GM23338 (cell line): Measurements from ENCODE around the gene DMD. TPM values are rescaled to one million over a fixed set of nuclear protein-coding genes. Genes with fewer than 3 reads are reported as not detected.

Experiments
- ATAC-seq: fragments of 200-7000 bp; cut with Tn5 transposase; 3 replicates; pipeline ENCODE4 v1.9.1; 2020
- DNase-seq: peaks from one replicate; pipeline ENCODE4 v3.0.0-alpha.2; 2015; ENCODE audit warnings: low spot score
- H2AFZ ChIP-seq: fragments of 200-600 bp; sonication (generic); 2 replicates; pipeline ENCODE4 v1.8.0; 2016; ENCODE audit warnings: antibody characterized with exemption, mild to moderate bottlenecking, moderate library complexity
- H3F3A ChIP-seq: fragments of 200-600 bp; sonication (generic); replicated peaks from 2 replicates; pipeline ENCODE4 v1.8.0; 2017; ENCODE audit warnings: antibody characterized with exemption, mixed run types, low read depth
- H3K27ac ChIP-seq: fragments of 200-600 bp; sonication (generic); 2 replicates; pipeline ENCODE4 v1.6.1; 2016; ENCODE audit warnings: low read depth
- H3K27me3 ChIP-seq: fragments of 200-600 bp; sonication (generic); 2 replicates; pipeline ENCODE4 v1.8.0; 2016; ENCODE audit warnings: mild to moderate bottlenecking, mixed run types, moderate library complexity; ENCODE audit not compliant: insufficient read depth
- H3K36me3 ChIP-seq: fragments of 200-600 bp; sonication (generic); 2 replicates; pipeline ENCODE4 v1.8.0; 2016; ENCODE audit warnings: mild to moderate bottlenecking; ENCODE audit not compliant: insufficient read depth
- H3K4me1 ChIP-seq: fragments of 200-600 bp; sonication (generic); 2 replicates; pipeline ENCODE4 v1.8.0; 2016; ENCODE audit warnings: mild to moderate bottlenecking, moderate library complexity; ENCODE audit not compliant: insufficient read depth
- H3K4me2 ChIP-seq: fragments of 200-600 bp; sonication (generic); 2 replicates; pipeline ENCODE4 v1.7.1; 2017; ENCODE audit warnings: mixed run types
- H3K4me3 ChIP-seq: fragments of 200-600 bp; sonication (generic); 2 replicates; pipeline ENCODE4 v1.6.1; 2016; ENCODE audit warnings: mixed run types
- H3K79me2 ChIP-seq: fragments of 200-600 bp; sonication (generic); replicated peaks from 2 replicates; pipeline ENCODE4 v1.8.0; 2017; ENCODE audit warnings: mild to moderate bottlenecking; ENCODE audit not compliant: insufficient read depth
- H3K9me2 ChIP-seq: fragments of 200-600 bp; sonication (generic); 2 replicates; pipeline ENCODE4 v1.8.0; 2017; ENCODE audit not compliant: insufficient read depth
- H4K20me1 ChIP-seq: fragments of 200-600 bp; sonication (generic); replicated peaks from 2 replicates; pipeline ENCODE4 v1.8.0; 2017; ENCODE audit warnings: mild to moderate bottlenecking; ENCODE audit not compliant: insufficient read depth
- H3K27ac Mint-ChIP-seq: 2 replicates; pipeline ENCODE4 v1.8.0; 2020; ENCODE audit warnings: inconsistent platforms, mild to moderate bottlenecking, moderate library complexity, mixed read lengths
- H3K27me3 Mint-ChIP-seq: 3 replicates; pipeline ENCODE4 v1.8.0; 2022; ENCODE audit warnings: low read depth, mild to moderate bottlenecking, moderate library complexity, mixed read lengths, inconsistent platforms; ENCODE audit not compliant: insufficient read depth, poor library complexity
- H3K36me3 Mint-ChIP-seq: 3 replicates; pipeline ENCODE4 v1.8.0; 2021; ENCODE audit warnings: low read depth, mild to moderate bottlenecking, inconsistent platforms, moderate library complexity, mixed read lengths
- H3K4me1 Mint-ChIP-seq: 3 replicates; pipeline ENCODE4 v1.8.0; 2020; ENCODE audit warnings: mild to moderate bottlenecking, inconsistent platforms, mixed read lengths
- H3K4me3 Mint-ChIP-seq: 3 replicates; pipeline ENCODE4 v1.8.0; 2021; ENCODE audit warnings: moderate library complexity, mild to moderate bottlenecking, inconsistent platforms, mixed read lengths
- H3K9me3 Mint-ChIP-seq: 3 replicates; pipeline ENCODE4 v1.8.0; 2020; ENCODE audit warnings: moderate library complexity, mild to moderate bottlenecking, inconsistent platforms, mixed read lengths
- CREB1 ChIP-seq: fragments of 250-450 bp; sonication (Bioruptor Pico); IDR thresholded peaks from 2 replicates; pipeline ENCODE4 v1.5.0; 2020; ENCODE audit warnings: low read depth, mild to moderate bottlenecking, moderate library complexity
- CTCF ChIP-seq, 2 experiments: fragments of 200-600 bp in 1 of 2; sonication (generic) in 1 of 2; conservative IDR thresholded peaks; 2 replicates each; pipeline versions ENCODE4 v1.5.1 to v1.6.1; 2016 to 2017; ENCODE audit warnings: antibody characterized with exemption in 2 of 2, low read depth in 2 of 2, mild to moderate bottlenecking in 2 of 2, moderate library complexity in 1 of 2
- ETS1 ChIP-seq: IDR thresholded peaks from 2 replicates; pipeline ENCODE4 v1.6.1; 2016; ENCODE audit warnings: antibody characterized with exemption
- EZH2 ChIP-seq: fragments of 200-600 bp; sonication (generic); IDR thresholded peaks from one replicate; pipeline ENCODE4 v1.8.0; 2017; ENCODE audit warnings: antibody characterized with exemption, mild to moderate bottlenecking, low read depth; ENCODE audit not compliant: unreplicated experiment
- EZH2phosphoT487 ChIP-seq: fragments of 200-600 bp; sonication (generic); IDR thresholded peaks from one replicate; pipeline ENCODE4 v1.8.1; 2018; ENCODE audit warnings: antibody characterized with exemption; ENCODE audit not compliant: unreplicated experiment
- JUNB ChIP-seq: IDR thresholded peaks from one replicate; pipeline ENCODE4 v1.6.1; 2016; ENCODE audit warnings: antibody characterized with exemption; ENCODE audit not compliant: unreplicated experiment
- NANOG ChIP-seq: IDR thresholded peaks from 2 replicates; pipeline ENCODE4 v1.6.1; 2016; ENCODE audit warnings: antibody characterized with exemption, borderline replicate concordance
- POLR2AphosphoS5 ChIP-seq: IDR thresholded peaks from 2 replicates; pipeline ENCODE4 v1.6.1; 2016; ENCODE audit warnings: antibody characterized with exemption, low read depth
- REST ChIP-seq: IDR thresholded peaks from one replicate; pipeline ENCODE4 v1.6.1; 2018; ENCODE audit warnings: antibody characterized with exemption; ENCODE audit not compliant: unreplicated experiment
- STAT1 ChIP-seq: IDR thresholded peaks from one replicate; pipeline ENCODE4 v1.6.1; 2016; ENCODE audit warnings: antibody characterized with exemption; ENCODE audit not compliant: unreplicated experiment
- ZNF114 ChIP-seq: fragments of 250-450 bp; sonication (Bioruptor Pico); IDR thresholded peaks from 2 replicates; pipeline ENCODE4 v1.5.0; 2020; ENCODE audit warnings: mild to moderate bottlenecking, moderate library complexity
- ZNF331 ChIP-seq: fragments of 250-450 bp; sonication (Bioruptor Pico); IDR thresholded peaks from 2 replicates; pipeline ENCODE4 v1.5.0; 2020; ENCODE audit warnings: low read depth, mild to moderate bottlenecking, moderate library complexity
- ZNF462 ChIP-seq: fragments of 250-450 bp; sonication (Bioruptor Pico); IDR thresholded peaks from 2 replicates; pipeline ENCODE4 v1.5.0; 2020; ENCODE audit warnings: mild to moderate bottlenecking, moderate library complexity
- polyA plus RNA-seq: library from polyadenylated mRNA; unstranded; fragments of >200 nt; fragmentation: Nextera tagmentation; extraction: Ambion mirVana; gene quantifications from 2 replicates; pipeline ENCODE4 v1.2.1, GENCODE V29; 2016
- total RNA-seq: library from RNA; depleted of rRNA; stranded (reverse); fragments of >200 nt; shearing (Covaris generic); gene quantifications from 2 replicates; pipeline ENCODE4 v1.2.3, GENCODE V29; 2014

The DMD gene
- total and polyA plus RNA-seq, 2 experiments from 2014 or later = 4.5 to 7.6 TPM

GRCh38 chrX:31353095-31353494 lies 1858.3 kb downstream of the DMD start (continued):
- TF ChIP-seq ZNF462 (CRISPR knock-in tag) = no peak
- TF ChIP-seq CREB1 (CRISPR knock-in tag) = no peak
- no peak for TF ChIP-seq EZH2phosphoT487
- no peak for TF ChIP-seq STAT1
- TF ChIP-seq NANOG = no peak

GRCh38 chrX:31350808-31351074 lies 1860.6 kb downstream of the DMD start:
- H3K4me3 Mint-ChIP-seq = no peak overlapping the region
- H3K9me3 Mint-ChIP-seq = no peaks in the 10 kb centered on the region
- Histone ChIP-seq H3K4me3 (no peak overlapping the region), H3K27me3 (no peaks in the 10 kb centered on the region), H4K20me1 (no peaks in the 10 kb centered on the region), H3K27ac (no peak overlapping the region), H3K36me3 (no peaks in the 10 kb centered on the region), H3K9me2 (no peaks in the 10 kb centered on the region), H3K79me2 (no peaks in the 10 kb centered on the region), H2AFZ (no peak overlapping the region), H3K4me1 (no peaks in the 10 kb centered on the region), H3K4me2 (no peak overlapping the region), H3F3A (no peaks in the 10 kb centered on the region)
- DNase-seq (no peak), ATAC-seq (no peak)
- H3K36me3 Mint-ChIP-seq = no peaks in the 10 kb centered on the region
- H3K27ac Mint-ChIP-seq = no peak overlapping the region
- no peaks in the 10 kb centered on the region for H3K27me3 Mint-ChIP-seq
- no peaks in the 10 kb centered on the region; the same call in 2 of the 3 replicates for H3K4me1 Mint-ChIP-seq
- no peak for TF ChIP-seq ZNF331 (CRISPR knock-in tag)
- TF ChIP-seq ETS1 = no peak
- TF ChIP-seq EZH2 = no peak
- no peak for TF ChIP-seq CTCF (conservative IDR thresholded peaks at IDR 0.05; ENCODE audit: low read depth in 2 of 2)
- TF ChIP-seq EZH2phosphoT487 = no peak
- no peak for TF ChIP-seq REST
- TF ChIP-seq JUNB = no peak
- TF ChIP-seq NANOG = no peak
- no peak for TF ChIP-seq ZNF114 (CRISPR knock-in tag)
- no peak for TF ChIP-seq POLR2AphosphoS5
- no peak for TF ChIP-seq STAT1
